Measurements from ENCODE around the gene SYNCRIP.
"Not testable (repeated sequence)": the region's sequence is repeated elsewhere in the genome, so short reads cannot be mapped to it uniquely, and the experiment has no call there.

Gene SYNCRIP

GRCh38 chr6:85637579-85637978, 5.1 kb downstream of the SYNCRIP start:
- WGBS, 2 experiments, result 94 to 100% methylated on average over 3 of the region's 3 CpGs
- Histone ChIP-seq H3K4me3 (ENCODE audit: insufficient read depth, low read depth, low read length) (no peak overlapping the region), H3K36me3 (ENCODE audit: control insufficient read depth, insufficient read depth, low read length) (peaks cover 47% of the 10 kb centered on the region), H3K27ac (ENCODE audit: insufficient read depth, low read depth, low read length, poor library complexity, severe bottlenecking) (no peak overlapping the region), H3K9me3 (ENCODE audit: control insufficient read depth, low read length) (no peaks in the 10 kb centered on the region), H3K27me3 (ENCODE audit: control insufficient read depth, insufficient read depth, low read length, poor library complexity, severe bottlenecking) (no peaks in the 10 kb centered on the region), H3K4me1 (ENCODE audit: control insufficient read depth, insufficient read depth, low read length) (peaks cover 18% of the 10 kb centered on the region)

- H3K4me3 ChIP-seq (ENCODE audit: insufficient read depth, low read depth, low read length), result no peak overlapping the region
- H3K4me1 ChIP-seq (ENCODE audit: control insufficient read depth, insufficient read depth, low read length), result no peaks in the 10 kb centered on the region
- no peak overlapping the region for H3K27ac ChIP-seq (ENCODE audit: insufficient read depth, low read depth, low read length, poor library complexity, severe bottlenecking)
- peaks cover 62% of the 10 kb centered on the region for H3K36me3 ChIP-seq (ENCODE audit: control insufficient read depth, insufficient read depth, low read length)
- no peaks in the 10 kb centered on the region for H3K27me3 ChIP-seq (ENCODE audit: control insufficient read depth, insufficient read depth, low read length, poor library complexity, severe bottlenecking)
- WGBS, 2 experiments, result 95 to 97% methylated on average over 6 of the region's 6 CpGs
- H3K9me3 ChIP-seq (ENCODE audit: control insufficient read depth, low read length), result no peaks in the 10 kb centered on the region
These were observed 10.3 kb downstream of the SYNCRIP start for GRCh38 chr6:85632164-85632942.

DNA sequence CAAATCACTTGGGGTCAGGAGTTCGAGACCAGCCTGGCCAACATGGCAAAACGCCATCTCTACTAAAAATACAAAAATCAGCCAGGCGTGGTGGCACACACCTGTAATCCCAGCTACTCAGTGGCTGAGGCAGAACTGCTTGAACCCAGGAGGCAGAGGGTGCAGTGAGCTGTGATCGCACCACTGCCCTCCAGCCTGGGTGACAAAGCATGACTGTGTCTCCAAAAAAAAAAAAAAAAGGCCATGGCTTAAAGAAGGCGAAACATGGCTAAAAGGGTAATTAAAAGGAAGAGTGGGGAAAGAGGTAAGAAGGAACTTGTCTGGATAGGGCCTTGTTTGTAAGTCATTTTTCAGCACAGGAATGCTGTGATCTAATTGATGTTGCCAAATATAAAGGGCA, 11.6 kb downstream of the SYNCRIP start:
- H3K27me3 ChIP-seq (ENCODE audit: control insufficient read depth, insufficient read depth, low read length, poor library complexity, severe bottlenecking); H3K4me1 ChIP-seq (ENCODE audit: control insufficient read depth, insufficient read depth, low read length); H3K4me3 ChIP-seq (ENCODE audit: insufficient read depth, low read depth, low read length); H3K27ac ChIP-seq (ENCODE audit: insufficient read depth, low read depth, low read length, poor library complexity, severe bottlenecking); H3K9me3 ChIP-seq (ENCODE audit: control insufficient read depth, low read length): not testable (repeated sequence)
- 96 to 97% methylated on average over 5 of the region's 5 CpGs for WGBS, 2 experiments
- H3K36me3 ChIP-seq (ENCODE audit: control insufficient read depth, insufficient read depth, low read length), result peaks cover 57% of the 10 kb centered on the region

DNA sequence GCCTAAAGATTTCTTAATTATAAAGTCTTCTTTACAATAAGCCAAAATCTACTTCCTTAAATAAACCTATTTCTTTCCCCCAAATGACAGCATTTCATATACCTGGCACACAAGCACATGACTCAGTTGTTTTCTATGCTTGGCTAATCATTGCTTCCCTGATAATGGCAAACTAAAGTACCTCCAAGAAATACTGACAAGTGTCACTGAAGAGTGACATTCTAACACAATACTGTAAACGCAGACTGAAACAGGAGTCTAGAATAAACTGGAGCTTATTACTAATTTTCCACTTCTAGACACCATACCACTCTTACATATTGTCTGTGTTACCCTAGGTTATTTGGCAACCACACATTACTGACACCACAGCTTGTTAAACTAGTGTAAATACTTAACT, 14.3 kb downstream of the SYNCRIP start:
- Histone ChIP-seq H3K4me1 (ENCODE audit: control insufficient read depth, insufficient read depth, low read length) (no peaks in the 10 kb centered on the region), H3K27me3 (ENCODE audit: control insufficient read depth, insufficient read depth, low read length, poor library complexity, severe bottlenecking) (no peaks in the 10 kb centered on the region), H3K9me3 (ENCODE audit: control insufficient read depth, low read length) (no peaks in the 10 kb centered on the region), H3K4me3 (ENCODE audit: insufficient read depth, low read depth, low read length) (no peak overlapping the region), H3K27ac (ENCODE audit: insufficient read depth, low read depth, low read length, poor library complexity, severe bottlenecking) (no peak overlapping the region), H3K36me3 (ENCODE audit: control insufficient read depth, insufficient read depth, low read length) (peaks cover 48% of the 10 kb centered on the region)
- WGBS, 2 experiments, result 98 to 100% methylated on average over 1 of the region's 1 CpG

- 95% methylated on average over 2 of the region's 2 CpGs; no CpG with 5 or more reads in 1 of the 2 experiments for WGBS, 2 experiments
- H3K9me3 ChIP-seq (ENCODE audit: control insufficient read depth, low read length), result no peaks in the 10 kb centered on the region
- no peak overlapping the region for H3K4me3 ChIP-seq (ENCODE audit: insufficient read depth, low read depth, low read length)
- H3K4me1 ChIP-seq (ENCODE audit: control insufficient read depth, insufficient read depth, low read length), result no peaks in the 10 kb centered on the region
- H3K27ac ChIP-seq (ENCODE audit: insufficient read depth, low read depth, low read length, poor library complexity, severe bottlenecking), result no peak overlapping the region
- no peaks in the 10 kb centered on the region for H3K27me3 ChIP-seq (ENCODE audit: control insufficient read depth, insufficient read depth, low read length, poor library complexity, severe bottlenecking)
- peaks cover 50% of the 10 kb centered on the region for H3K36me3 ChIP-seq (ENCODE audit: control insufficient read depth, insufficient read depth, low read length)
These were observed 22.4 kb downstream of the SYNCRIP start for GRCh38 chr6:85620308-85620707.

DNA sequence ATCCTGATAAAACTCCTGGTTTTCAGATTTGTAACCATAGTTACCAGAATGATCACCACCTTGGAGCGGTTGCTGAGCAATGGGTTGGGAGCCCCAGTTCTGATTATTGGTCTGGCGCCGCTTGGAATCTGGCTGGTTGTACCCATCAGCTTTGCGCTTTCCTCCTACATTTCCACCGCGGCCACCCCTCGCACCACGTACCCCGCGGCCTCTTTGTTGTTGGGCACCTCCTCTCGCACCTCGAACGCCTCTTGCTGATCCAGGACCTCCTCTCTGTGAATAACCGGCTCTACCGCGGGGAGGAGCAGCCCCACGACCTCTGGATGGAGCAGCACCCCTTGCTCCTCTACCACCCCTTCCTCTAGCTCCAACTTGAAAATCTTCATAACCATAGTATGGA, 27.9 kb downstream of the SYNCRIP start:
- 94 to 96% methylated on average over 17 of the region's 17 CpGs for WGBS, 2 experiments
- H3K27ac ChIP-seq (ENCODE audit: insufficient read depth, low read depth, low read length, poor library complexity, severe bottlenecking), result no peak overlapping the region
- no peaks in the 10 kb centered on the region for H3K4me1 ChIP-seq (ENCODE audit: control insufficient read depth, insufficient read depth, low read length)
- peaks cover 43% of the 10 kb centered on the region for H3K36me3 ChIP-seq (ENCODE audit: control insufficient read depth, insufficient read depth, low read length)
- H3K4me3 ChIP-seq (ENCODE audit: insufficient read depth, low read depth, low read length), result no peak overlapping the region
- no peaks in the 10 kb centered on the region for H3K27me3 ChIP-seq (ENCODE audit: control insufficient read depth, insufficient read depth, low read length, poor library complexity, severe bottlenecking)
- no peaks in the 10 kb centered on the region for H3K9me3 ChIP-seq (ENCODE audit: control insufficient read depth, low read length)

- no peak overlapping the region for H3K27ac ChIP-seq (ENCODE audit: insufficient read depth, low read depth, low read length, poor library complexity, severe bottlenecking)
- no peak overlapping the region for H3K4me3 ChIP-seq (ENCODE audit: insufficient read depth, low read depth, low read length)
- H3K36me3 ChIP-seq (ENCODE audit: control insufficient read depth, insufficient read depth, low read length), result peaks cover 35% of the 10 kb centered on the region
- 95 to 96% methylated on average over 2 to 4 of the region's 4 CpGs for WGBS, 2 experiments
- H3K4me1 ChIP-seq (ENCODE audit: control insufficient read depth, insufficient read depth, low read length), result no peaks in the 10 kb centered on the region
- no peaks in the 10 kb centered on the region for H3K9me3 ChIP-seq (ENCODE audit: control insufficient read depth, low read length)
- H3K27me3 ChIP-seq (ENCODE audit: control insufficient read depth, insufficient read depth, low read length, poor library complexity, severe bottlenecking), result no peaks in the 10 kb centered on the region
These were observed 29.8 kb downstream of the SYNCRIP start for GRCh38 chr6:85612690-85613474.

- no peak overlapping the region for H3K4me3 ChIP-seq (ENCODE audit: insufficient read depth, low read depth, low read length)
- H3K36me3 ChIP-seq (ENCODE audit: control insufficient read depth, insufficient read depth, low read length), result peaks cover 27% of the 10 kb centered on the region
These were observed 32.3 kb downstream of the SYNCRIP start for GRCh38 chr6:85610182-85610895.

DNA sequence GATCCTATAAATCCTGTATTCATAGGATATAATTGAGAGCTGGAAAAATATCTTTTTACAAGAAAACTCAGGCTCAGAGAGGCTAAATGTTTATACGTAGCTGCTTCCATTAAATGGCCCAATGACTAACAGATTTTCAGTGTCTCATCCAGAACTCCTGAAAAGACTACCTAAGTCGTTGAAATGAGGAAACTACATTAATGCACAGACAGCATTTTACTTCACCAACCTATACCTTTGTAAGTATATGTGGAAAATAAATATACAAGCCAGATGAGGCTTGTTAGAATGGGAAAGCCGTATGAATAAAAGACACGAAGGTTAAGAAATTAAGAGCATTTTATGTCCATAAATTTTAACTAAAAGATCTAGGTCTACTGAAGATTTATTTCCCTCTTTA, 40.6 kb downstream of the SYNCRIP start:
- H3K36me3 ChIP-seq (ENCODE audit: control insufficient read depth, insufficient read depth, low read length), result no peaks in the 10 kb centered on the region
- WGBS, 2 experiments, result 92% methylated on average over 2 to 4 of the region's 4 CpGs
- H3K27me3 ChIP-seq (ENCODE audit: control insufficient read depth, insufficient read depth, low read length, poor library complexity, severe bottlenecking), result no peaks in the 10 kb centered on the region
- no peak overlapping the region for H3K4me3 ChIP-seq (ENCODE audit: insufficient read depth, low read depth, low read length)
- no peaks in the 10 kb centered on the region for H3K9me3 ChIP-seq (ENCODE audit: control insufficient read depth, low read length)
- no peaks in the 10 kb centered on the region for H3K4me1 ChIP-seq (ENCODE audit: control insufficient read depth, insufficient read depth, low read length)
- no peak overlapping the region for H3K27ac ChIP-seq (ENCODE audit: insufficient read depth, low read depth, low read length, poor library complexity, severe bottlenecking)

More at GRCh38 chr6:85610182-85610895, 32.3 kb downstream of the SYNCRIP start:
- Histone ChIP-seq H3K9me3 (ENCODE audit: control insufficient read depth, low read length) (no peaks in the 10 kb centered on the region), H3K27ac (ENCODE audit: insufficient read depth, low read depth, low read length, poor library complexity, severe bottlenecking) (no peak overlapping the region), H3K27me3 (ENCODE audit: control insufficient read depth, insufficient read depth, low read length, poor library complexity, severe bottlenecking) (no peaks in the 10 kb centered on the region), H3K4me1 (ENCODE audit: control insufficient read depth, insufficient read depth, low read length) (no peaks in the 10 kb centered on the region)
- WGBS, 2 experiments, result 94 to 96% methylated on average over 1 to 2 of the region's 2 CpGs
